CD4-positive, alpha-beta memory T cell (primary cell): ENCODE results near the gene FASTK. TPM values are rescaled to one million over a fixed set of nuclear protein-coding genes. Genes with fewer than 3 reads are reported as not detected.

ENCODE experiments used
- CTCF ChIA-PET: fragments of 350-600 bp; sonication (Branson Sonifier 250); formaldehyde crosslinking; loops from one replicate; lab custom pipeline; 2021; ENCODE audit warnings: inconsistent platforms; ENCODE audit not compliant: partially characterized antibody; lab: Charles Lee
- POLR2A ChIA-PET: fragments of 350-600 bp; sonication (Branson Sonifier 250); formaldehyde crosslinking; loops from one replicate; lab custom pipeline; 2021; ENCODE audit not compliant: partially characterized antibody; lab: Charles Lee
- DNase-seq, 5 donors: peaks; one replicate each; pipeline versions ENCODE4 v3.0.0 to v3.0.0-alpha.2; 2020 to 2022; ENCODE audit warnings: mixed read lengths in 1 of 5
- H3K27ac ChIP-seq: one replicate; pipeline ENCODE4 v1.7.0; 2013; ENCODE audit warnings: low read depth, low read length
- H3K27me3 ChIP-seq: 2 replicates; pipeline ENCODE4 v1.7.0; 2013; ENCODE audit warnings: mild to moderate bottlenecking, low read length, moderate library complexity; ENCODE audit not compliant: insufficient read depth
- H3K36me3 ChIP-seq: 2 replicates; pipeline ENCODE4 v1.7.0; 2013; ENCODE audit warnings: mild to moderate bottlenecking, low read length, moderate library complexity; ENCODE audit not compliant: insufficient read depth
- H3K4me1 ChIP-seq: 2 replicates; pipeline ENCODE4 v1.7.0; 2013; ENCODE audit warnings: mild to moderate bottlenecking, low read length, moderate library complexity; ENCODE audit not compliant: insufficient read depth
- H3K4me3 ChIP-seq, 2 donors: one replicate each; pipeline ENCODE4 v1.7.0; 2013; ENCODE audit warnings: low read length in 2 of 2, mild to moderate bottlenecking in 1 of 2
- H3K9me3 ChIP-seq, 2 donors: one replicate each; pipeline ENCODE4 v1.7.0; 2013; ENCODE audit warnings: low read length in 2 of 2, control low read depth in 1 of 2; ENCODE audit not compliant: control insufficient read depth in 1 of 2
- H3K27ac Mint-ChIP-seq, 7 donors: one replicate each; pipeline ENCODE4 v1.8.0; 2020 to 2021; ENCODE audit warnings: mixed read lengths in 7 of 7, mild to moderate bottlenecking in 6 of 7, inconsistent platforms in 3 of 7, moderate library complexity in 3 of 7
- H3K27me3 Mint-ChIP-seq, 2 donors: one replicate each; pipeline ENCODE4 v1.8.0; 2020 to 2021; ENCODE audit warnings: mixed read lengths in 2 of 2
- H3K36me3 Mint-ChIP-seq, 2 donors: one replicate each; pipeline ENCODE4 v1.8.0; 2020 to 2021; ENCODE audit warnings: mixed read lengths in 2 of 2, inconsistent platforms in 1 of 2, mild to moderate bottlenecking in 1 of 2
- H3K4me1 Mint-ChIP-seq, 4 donors: one replicate each; pipeline ENCODE4 v1.8.0; 2020 to 2021; ENCODE audit warnings: mixed read lengths in 4 of 4, mild to moderate bottlenecking in 1 of 4
- H3K4me3 Mint-ChIP-seq, 8 donors: one replicate each; pipeline ENCODE4 v1.8.0; 2020 to 2021; ENCODE audit warnings: mixed read lengths in 8 of 8, mild to moderate bottlenecking in 7 of 8, moderate library complexity in 6 of 8, inconsistent platforms in 3 of 8
- H3K9me3 Mint-ChIP-seq, 8 donors: one replicate each; pipeline ENCODE4 v1.8.0; 2020 to 2021; ENCODE audit warnings: mixed read lengths in 8 of 8, mild to moderate bottlenecking in 5 of 8, inconsistent platforms in 3 of 8, moderate library complexity in 1 of 8
- intact Hi-C: fragments of 100-400 bp; cut with micrococcal nuclease; formaldehyde crosslinking; loops from one replicate; pipeline ENCODE4 v1.15.1; 2023
- polyA plus RNA-seq, 2 donors: library from polyadenylated mRNA; unstranded; fragments of 300-500 nt; fragmentation: Illumina TruSeq; gene quantifications; one replicate each; pipeline ENCODE4 v1.2.3, GENCODE V29; 2021
- total RNA-seq, 2 experiments: library from RNA; stranded (reverse); gene quantifications; one replicate each; pipeline ENCODE4 v1.2.3, GENCODE V29; 2021

Gene FASTK
- total and polyA plus RNA-seq, 4 experiments from 2014 or later = 51.2 to 126 (median 92.5) TPM

DNA sequence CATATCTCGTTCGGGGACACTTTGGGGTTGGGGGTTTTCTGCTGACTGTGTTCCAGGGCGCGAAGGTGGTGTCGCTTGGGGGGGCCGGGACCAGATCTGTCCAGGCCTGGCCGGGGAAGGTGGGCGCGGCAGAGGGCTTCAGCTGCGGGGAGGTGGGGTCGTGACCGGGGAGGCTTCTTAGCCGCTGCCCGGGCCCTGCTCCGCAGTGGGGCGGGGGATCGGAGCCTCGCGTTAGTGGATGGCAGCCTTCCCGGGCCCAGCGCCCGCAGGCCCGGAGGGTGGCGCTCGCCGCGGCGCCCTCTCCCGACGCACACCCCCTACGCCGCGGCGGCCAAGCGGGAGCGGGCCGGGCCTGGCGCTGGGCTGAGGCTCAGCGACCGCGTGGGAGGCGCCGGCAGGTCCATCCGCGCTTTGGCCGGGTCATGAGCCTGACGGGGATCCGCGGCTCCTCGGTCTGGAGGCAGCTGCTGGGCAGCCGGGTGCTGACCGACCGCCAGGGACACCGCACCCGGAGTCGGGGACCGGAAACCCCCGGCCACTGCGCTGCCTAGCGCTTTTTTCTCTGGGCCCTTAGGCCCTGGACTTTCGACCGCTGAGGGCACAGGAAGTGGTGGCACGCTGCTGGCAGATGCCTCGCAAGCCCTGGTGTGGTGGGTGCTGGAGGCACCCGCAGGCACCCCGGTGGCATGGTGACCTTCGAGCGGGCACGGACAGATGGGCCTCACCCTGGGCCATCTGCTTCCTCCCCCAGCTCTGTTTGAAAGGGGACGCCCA is 6.8 kb upstream of the FASTK start:
- intact Hi-C loops = loop anchor here (1.0 to 10.0 kb wide), 2 partner anchors 24 to 113 kb away; partner anchors contain the start of gene KCNH2
- peaks cover 0 to 15% of the 10 kb centered on the region in 2 donors for H3K36me3 Mint-ChIP-seq
- peak overlapping the region; percentile 90 to 94 (median 91) for H3K4me3 Mint-ChIP-seq
- Histone ChIP-seq H3K36me3 (no peaks in the 10 kb centered on the region), H3K27ac (peak overlapping the region; percentile 62), H3K4me1 (peaks cover 40% of the 10 kb centered on the region), H3K4me3 (peak overlapping the region; percentile 69 to 88), H3K27me3 (no peaks in the 10 kb centered on the region), H3K9me3 (no peaks in the 10 kb centered on the region)
- peaks cover 21 to 51% (median 34%) of the 10 kb centered on the region in 4 donors for H3K4me1 Mint-ChIP-seq
- DNase-seq = peak; percentile 29 to 65 (median 37)
- ChIA-PET CTCF (interaction anchor here (1.1 to 5.6 kb wide), 4 partner anchors 21 to 79 kb away, joined by 3 to 29 read pairs (median 7); no protein-coding TSS in a partner anchor), POLR2A (interaction anchor here (1.0 to 1.5 kb wide), 6 partner anchors 27 to 74 kb away, joined by 3 to 5 read pairs (median 4); partner anchors contain the start of genes ABCB8 and CDK5)
- peaks cover 0 to 2% (median 0%) of the 10 kb centered on the region in 8 donors for H3K9me3 Mint-ChIP-seq
- H3K27me3 Mint-ChIP-seq = no peaks in the 10 kb centered on the region
- H3K27ac Mint-ChIP-seq = peak overlapping the region; percentile 63 to 96 (median 94)

- peaks cover 0 to 2% (median 0%) of the 10 kb centered on the region in 8 donors for H3K9me3 Mint-ChIP-seq
- H3K27me3 Mint-ChIP-seq = no peaks in the 10 kb centered on the region
- peak overlapping the region; percentile 63 to 96 (median 93) for H3K27ac Mint-ChIP-seq
- CTCF ChIA-PET = interaction anchor here (1.1 to 5.6 kb wide), 4 partner anchors 21 to 79 kb away, joined by 3 to 29 read pairs (median 7); no protein-coding TSS in a partner anchor
- peak in 3 of 5 donors; percentile 27 to 41 (median 37) for DNase-seq
- H3K4me3 ChIP-seq = peak overlapping the region; percentile 69 to 88
- peak overlapping the region; percentile 62 for H3K27ac ChIP-seq
- intact Hi-C loops = loop anchor here (1.0 to 10.0 kb wide), 2 partner anchors 24 to 112 kb away; partner anchors contain the start of gene KCNH2
- H3K9me3 ChIP-seq = no peaks in the 10 kb centered on the region
- peaks cover 22 to 52% (median 38%) of the 10 kb centered on the region in 4 donors for H3K4me1 Mint-ChIP-seq
- POLR2A ChIA-PET = interaction anchor here (1.0 to 1.5 kb wide), 5 partner anchors 27 to 73 kb away, joined by 3 to 4 read pairs (median 4); partner anchors contain the start of gene ABCB8
- no peaks in the 10 kb centered on the region for H3K27me3 ChIP-seq
- H3K4me1 ChIP-seq = peaks cover 46% of the 10 kb centered on the region
- H3K4me3 Mint-ChIP-seq = peak overlapping the region; percentile 90 to 94 (median 91)
- peaks cover 0 to 15% of the 10 kb centered on the region in 2 donors for H3K36me3 Mint-ChIP-seq
- no peaks in the 10 kb centered on the region for H3K36me3 ChIP-seq
Observed at GRCh38 chr7:151086802-151087244, 6.2 kb upstream of the FASTK start.

DNA sequence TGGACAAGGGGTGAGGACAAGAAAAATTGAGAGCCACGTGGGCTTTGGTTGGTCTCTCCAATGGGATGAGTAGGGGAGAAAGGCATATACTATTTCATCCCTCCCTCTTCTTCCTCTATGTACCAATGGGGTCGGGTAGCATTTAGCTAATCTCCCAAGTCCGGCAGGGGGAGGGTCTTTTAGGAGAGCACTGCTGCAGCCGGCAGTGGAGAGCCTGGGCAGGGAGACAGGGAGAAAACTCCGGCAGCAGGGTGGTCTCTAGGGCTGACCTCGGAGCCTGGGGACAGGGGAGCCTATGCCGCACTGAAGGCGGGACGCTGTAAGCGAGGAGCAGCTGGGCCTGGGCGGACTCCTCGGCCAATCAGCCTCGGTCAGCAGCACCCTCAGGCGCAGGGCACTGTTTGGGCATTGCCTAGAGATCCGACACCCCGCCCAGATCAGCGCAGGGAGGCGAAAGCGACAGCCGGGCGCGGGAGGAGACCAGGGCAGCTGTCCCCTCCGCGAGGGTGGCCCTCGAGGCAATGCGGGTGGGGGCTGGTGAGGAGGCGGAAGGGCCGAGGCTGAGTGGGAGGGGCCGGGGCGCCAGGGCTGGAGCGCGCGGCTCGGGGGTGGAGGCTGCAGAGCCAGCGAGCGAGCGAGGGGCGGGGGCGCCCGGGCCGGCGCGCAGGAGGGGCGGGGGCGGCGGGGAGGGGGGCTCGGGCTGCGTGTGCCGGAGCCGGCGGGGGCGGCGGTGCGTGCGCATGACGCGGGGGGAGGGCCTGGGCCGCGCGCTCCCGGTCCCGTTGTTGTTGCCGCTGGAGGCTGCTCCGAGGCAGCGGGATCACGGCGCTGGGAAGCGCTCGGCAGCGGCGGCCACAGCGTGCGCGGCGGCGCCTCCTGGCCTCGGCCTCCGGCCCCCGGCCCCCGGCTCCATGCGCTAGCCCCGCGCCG is 5.3 kb upstream of the FASTK start, which contains the start of gene AGAP3:
AGAP3 (plus strand) TSS at position 785 of the 930 bp plus-strand sequence. CDS start 267 bp downstream, outside the sequence.
- DNase-seq = peak; percentile 53 to 68 (median 57)
- Histone ChIP-seq H3K4me3 (peak within 1 kb of the TSS; percentile 69 to 88), H3K36me3 (no peaks in the 10 kb centered on the region), H3K27me3 (no peaks in the 10 kb centered on the region), H3K27ac (peak within 1 kb of the TSS; percentile 62), H3K9me3 (no peaks in the 10 kb centered on the region), H3K4me1 (peaks cover 54% of the 10 kb centered on the region)
- Mint-ChIP-seq H3K9me3 (peaks cover 0 to 2% (median 0%) of the 10 kb centered on the region in 8 donors), H3K4me3 (peak within 1 kb of the TSS; percentile 90 to 94 (median 91)), H3K4me1 (peaks cover 22 to 57% (median 34%) of the 10 kb centered on the region in 4 donors), H3K27ac (peak within 1 kb of the TSS; percentile 90 to 98 (median 93)), H3K27me3 (no peaks in the 10 kb centered on the region), H3K36me3 (peaks cover 0 to 15% of the 10 kb centered on the region in 2 donors)
- ChIA-PET POLR2A (interaction anchor here (1.1 to 6.4 kb wide), 6 partner anchors 10 to 71 kb away, joined by 3 to 68 read pairs (median 6); partner anchors contain the start of genes ABCB8, CDK5 and SLC4A2), CTCF (interaction anchor here (0.7 to 5.6 kb wide), 4 partner anchors 18 to 100 kb away, joined by 3 to 29 read pairs (median 6); no protein-coding TSS in a partner anchor)
- intact Hi-C loops = loop anchor here (10.0 kb wide), 1 partner anchor 111 kb away; the partner anchor contains the start of gene KCNH2

GRCh38 chr7:151085329-151085690 is 4.7 kb upstream of the FASTK start:
- POLR2A ChIA-PET = interaction anchor here (1.1 to 6.4 kb wide), 6 partner anchors 9 to 72 kb away, joined by 3 to 68 read pairs (median 7); partner anchors contain the start of genes ABCB8, CDK5 and SLC4A2
- H3K27me3 ChIP-seq = no peaks in the 10 kb centered on the region
- H3K27ac Mint-ChIP-seq = peak overlapping the region; percentile 87 to 98 (median 90)

DNA sequence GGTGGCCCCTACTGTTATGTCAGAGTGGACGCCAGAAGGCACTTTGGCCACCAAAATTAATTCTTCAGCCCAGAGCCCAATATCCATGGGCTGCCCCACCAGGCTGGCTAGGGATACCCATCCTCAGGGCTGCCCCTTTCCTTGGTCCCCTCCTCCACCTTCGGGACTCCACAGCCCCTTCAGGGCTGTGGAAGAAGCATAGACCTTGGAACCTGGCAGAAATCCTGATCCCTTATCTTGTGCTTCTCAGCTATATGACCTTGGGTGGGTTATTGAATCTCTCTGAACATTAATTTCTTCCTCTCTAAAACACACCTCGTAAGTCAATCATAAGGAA is 3.2 kb upstream of the FASTK start:
- Histone ChIP-seq H3K4me3 (peak overlapping the region; percentile 36 to 74), H3K27me3 (no peaks in the 10 kb centered on the region), H3K4me1 (peaks cover 68% of the 10 kb centered on the region), H3K36me3 (peaks cover 5% of the 10 kb centered on the region), H3K9me3 (no peaks in the 10 kb centered on the region), H3K27ac (peak overlapping the region; percentile 90)
- peak overlapping the region; percentile 87 to 96 (median 91) for H3K27ac Mint-ChIP-seq
- ChIA-PET CTCF (interaction anchor here (1.1 to 5.6 kb wide), 6 partner anchors 12 to 66 kb away, joined by 3 to 29 read pairs (median 6); partner anchors contain the start of gene ABCB8), POLR2A (interaction anchor here (0.7 to 6.4 kb wide), 9 partner anchors 16 to 1585 kb away, joined by 3 to 68 read pairs (median 6); partner anchors contain the start of genes ABCB8, CDK5 and SLC4A2)
- peaks cover 0 to 15% of the 10 kb centered on the region in 2 donors for H3K36me3 Mint-ChIP-seq
- H3K4me1 Mint-ChIP-seq = peaks cover 25 to 59% (median 40%) of the 10 kb centered on the region in 4 donors
- no peak for DNase-seq
- H3K27me3 Mint-ChIP-seq = no peaks in the 10 kb centered on the region
- H3K9me3 Mint-ChIP-seq = peaks cover 0 to 2% (median 0%) of the 10 kb centered on the region in 8 donors
- intact Hi-C loops = loop anchor here (1.0 to 10.0 kb wide), 3 partner anchors 55 to 149 kb away; partner anchors contain the start of genes ABCB8, CHPF2 and KCNH2
- peak overlapping the region; percentile 75 to 95 (median 82) for H3K4me3 Mint-ChIP-seq

More at GRCh38 chr7:151085329-151085690, 4.7 kb upstream of the FASTK start:
- Histone ChIP-seq H3K4me1 (peaks cover 56% of the 10 kb centered on the region), H3K27ac (no peak overlapping the region), H3K36me3 (no peaks in the 10 kb centered on the region), H3K4me3 (no peak overlapping the region), H3K9me3 (no peaks in the 10 kb centered on the region)
- intact Hi-C loops = loop anchor here (10.0 kb wide), 1 partner anchor 111 kb away; the partner anchor contains the start of gene KCNH2
- peaks cover 0 to 2% (median 0%) of the 10 kb centered on the region in 8 donors for H3K9me3 Mint-ChIP-seq
- peak overlapping the region; percentile 75 to 90 (median 82) for H3K4me3 Mint-ChIP-seq
- H3K27me3 Mint-ChIP-seq = no peaks in the 10 kb centered on the region
- H3K4me1 Mint-ChIP-seq = peaks cover 22 to 57% (median 34%) of the 10 kb centered on the region in 4 donors
- peaks cover 0 to 15% of the 10 kb centered on the region in 2 donors for H3K36me3 Mint-ChIP-seq
- no peak for DNase-seq
- CTCF ChIA-PET = interaction anchor here (0.7 to 5.6 kb wide), 6 partner anchors 17 to 100 kb away, joined by 3 to 29 read pairs (median 6); partner anchors contain the start of genes ABCB8 and ATG9B
